HG03432 (cell line): ENCODE measurements around the gene THRB.

Experiments
- ATAC-seq: cut with Tn5 transposase; IDR thresholded peaks from one replicate; pipeline ENCODE4 v1.9.1; 2021; ENCODE audit warnings: mild to moderate bottlenecking, moderate library complexity; ENCODE audit not compliant: unreplicated experiment

THRB gene

GRCh38 chr3:24492971-24493551 is 1.6 kb downstream of the THRB start:
- ATAC-seq = no peak

GRCh38 chr3:24490151-24490550 is 4.5 kb downstream of the THRB start:
- no peak for ATAC-seq

- no peak for ATAC-seq
Measured at GRCh38 chr3:24487325-24488262, 7.1 kb downstream of the THRB start.

GRCh38 chr3:24485511-24485910 is 9.1 kb downstream of the THRB start:
- no peak for ATAC-seq

- ATAC-seq = no peak
Measured at GRCh38 chr3:24483873-24484272, 10.8 kb downstream of the THRB start.

- ATAC-seq = no peak
Measured at GRCh38 chr3:24482096-24482705, 12.4 kb downstream of the THRB start.

- no peak for ATAC-seq
Measured at GRCh38 chr3:24481193-24481592, 13.5 kb downstream of the THRB start.

- ATAC-seq = no peak
Measured at GRCh38 chr3:24480497-24480896, 14.2 kb downstream of the THRB start.

- ATAC-seq = no peak
Measured at GRCh38 chr3:24479816-24480215, 14.8 kb downstream of the THRB start.

GRCh38 chr3:24476871-24477656 is 17.6 kb downstream of the THRB start:
- ATAC-seq = no peak

- no peak for ATAC-seq
Measured at GRCh38 chr3:24475925-24476324, 18.7 kb downstream of the THRB start.

GRCh38 chr3:24474862-24475261 is 19.8 kb downstream of the THRB start:
- no peak for ATAC-seq

- no peak for ATAC-seq
Measured at GRCh38 chr3:24472358-24472757, 22.3 kb downstream of the THRB start.

- ATAC-seq = no peak
Measured at GRCh38 chr3:24471486-24471885, 23.2 kb downstream of the THRB start.

GRCh38 chr3:24470277-24470676 is 24.4 kb downstream of the THRB start:
- no peak for ATAC-seq

- no peak for ATAC-seq
Measured at GRCh38 chr3:24464389-24464788, 30.3 kb downstream of the THRB start.

GRCh38 chr3:24462737-24463136 is 31.9 kb downstream of the THRB start:
- ATAC-seq = no peak

GRCh38 chr3:24460974-24461373 is 33.7 kb downstream of the THRB start:
- no peak for ATAC-seq

- no peak for ATAC-seq
Measured at GRCh38 chr3:24457719-24458118, 36.9 kb downstream of the THRB start.

- no peak for ATAC-seq
Measured at GRCh38 chr3:24454856-24455255, 39.8 kb downstream of the THRB start.

GRCh38 chr3:24454393-24454792 is 40.3 kb downstream of the THRB start:
- no peak for ATAC-seq
